GM23338 (cell line): Measurements from ENCODE around the gene ATXN7.

Experiments
- CREB1 ChIP-seq: fragments of 250-450 bp; sonication (Bioruptor Pico); IDR thresholded peaks from 2 replicates; pipeline ENCODE4 v1.5.0; 2020; ENCODE audit warnings: low read depth, mild to moderate bottlenecking, moderate library complexity
- EZH2 ChIP-seq: fragments of 200-600 bp; sonication (generic); IDR thresholded peaks from one replicate; pipeline ENCODE4 v1.8.0; 2017; ENCODE audit warnings: antibody characterized with exemption, mild to moderate bottlenecking, low read depth; ENCODE audit not compliant: unreplicated experiment
- EZH2phosphoT487 ChIP-seq: fragments of 200-600 bp; sonication (generic); IDR thresholded peaks from one replicate; pipeline ENCODE4 v1.8.1; 2018; ENCODE audit warnings: antibody characterized with exemption; ENCODE audit not compliant: unreplicated experiment
- POLR2AphosphoS5 ChIP-seq: IDR thresholded peaks from 2 replicates; pipeline ENCODE4 v1.6.1; 2016; ENCODE audit warnings: antibody characterized with exemption, low read depth
- TF ChIP-seq, protein P1 (sequence below), 2 experiments: fragments of 200-600 bp in 1 of 2; sonication (generic) in 1 of 2; conservative IDR thresholded peaks; 2 replicates each; pipeline versions ENCODE4 v1.5.1 to v1.6.1; 2016 to 2017; ENCODE audit warnings: antibody characterized with exemption in 2 of 2, low read depth in 2 of 2, mild to moderate bottlenecking in 2 of 2, moderate library complexity in 1 of 2

DNA sequence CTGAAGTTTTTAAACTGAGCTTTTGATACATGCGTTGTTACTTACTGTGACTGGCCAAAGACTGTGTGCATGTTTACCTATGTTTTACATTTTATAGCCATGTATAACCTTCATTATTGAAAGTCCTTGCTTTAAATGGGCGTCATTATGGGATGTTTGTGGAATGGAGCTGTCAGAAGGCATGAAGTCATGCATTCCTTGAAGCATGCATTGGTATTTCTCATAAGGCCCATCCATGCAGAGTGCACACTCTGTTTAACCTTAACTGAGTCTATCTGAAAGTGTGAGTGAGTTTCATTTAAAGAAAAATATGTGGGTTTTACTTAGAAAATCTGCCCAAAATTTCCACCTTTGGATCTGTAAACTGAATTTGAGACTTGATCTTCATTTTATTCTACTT, 108.5 kb downstream of the ATXN7 start:
- TF ChIP-seq, protein P1, sequence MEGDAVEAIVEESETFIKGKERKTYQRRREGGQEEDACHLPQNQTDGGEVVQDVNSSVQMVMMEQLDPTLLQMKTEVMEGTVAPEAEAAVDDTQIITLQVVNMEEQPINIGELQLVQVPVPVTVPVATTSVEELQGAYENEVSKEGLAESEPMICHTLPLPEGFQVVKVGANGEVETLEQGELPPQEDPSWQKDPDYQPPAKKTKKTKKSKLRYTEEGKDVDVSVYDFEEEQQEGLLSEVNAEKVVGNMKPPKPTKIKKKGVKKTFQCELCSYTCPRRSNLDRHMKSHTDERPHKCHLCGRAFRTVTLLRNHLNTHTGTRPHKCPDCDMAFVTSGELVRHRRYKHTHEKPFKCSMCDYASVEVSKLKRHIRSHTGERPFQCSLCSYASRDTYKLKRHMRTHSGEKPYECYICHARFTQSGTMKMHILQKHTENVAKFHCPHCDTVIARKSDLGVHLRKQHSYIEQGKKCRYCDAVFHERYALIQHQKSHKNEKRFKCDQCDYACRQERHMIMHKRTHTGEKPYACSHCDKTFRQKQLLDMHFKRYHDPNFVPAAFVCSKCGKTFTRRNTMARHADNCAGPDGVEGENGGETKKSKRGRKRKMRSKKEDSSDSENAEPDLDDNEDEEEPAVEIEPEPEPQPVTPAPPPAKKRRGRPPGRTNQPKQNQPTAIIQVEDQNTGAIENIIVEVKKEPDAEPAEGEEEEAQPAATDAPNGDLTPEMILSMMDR (conservative IDR thresholded peaks at IDR 0.05; ENCODE audit: low read depth in 2 of 2): no peak
- no peak for TF ChIP-seq EZH2phosphoT487
- TF ChIP-seq POLR2AphosphoS5: no peak
- TF ChIP-seq EZH2: no peak
- TF ChIP-seq CREB1 (CRISPR knock-in tag): no peak
